Measurements from ENCODE around the gene ANKRD63. TPM values are rescaled to one million over a fixed set of nuclear protein-coding genes. Genes with fewer than 3 reads are reported as not detected.

ANKRD63 gene
- total and polyA plus RNA-seq, 9 of the 15 experiments (the other 6 are each of a cell fraction or from before 2014, with no cell fraction given) = 1.3 to 2.0 (median 1.8) TPM; not detected in 6

DNA sequence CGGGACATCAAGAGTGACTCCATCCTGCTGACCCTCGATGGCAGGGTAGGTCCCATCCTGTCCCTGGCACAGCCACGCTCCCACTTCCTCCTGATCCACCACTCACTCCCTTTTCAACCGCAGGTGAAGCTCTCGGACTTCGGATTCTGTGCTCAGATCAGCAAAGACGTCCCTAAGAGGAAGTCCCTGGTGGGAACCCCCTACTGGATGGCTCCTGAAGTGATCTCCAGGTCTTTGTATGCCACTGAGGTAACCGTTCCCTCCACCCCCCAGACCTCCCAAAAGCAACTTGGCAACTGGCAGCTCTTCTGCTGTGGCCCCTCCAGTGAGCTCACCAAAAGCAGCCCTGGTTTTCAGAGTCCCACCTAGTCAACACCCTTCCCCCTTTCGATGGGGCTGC is 9.4 kb downstream of the ANKRD63 start:
- Histone ChIP-seq H3K9ac (ENCODE audit: insufficient read depth in 1 of 2, low read depth in 2 of 2, low read length in 2 of 2) (peak overlapping the region in 1 of 2 experiments; percentile 50; a peak in 1 of 4 replicates), H2AFZ (ENCODE audit: low read depth, low read length) (0 out of 2 replicates have a peak overlapping the region, but pooled peaks have one; percentile 0), H4K20me1 (replicated peaks; ENCODE audit: control insufficient read depth, insufficient read depth, low read length) (0 out of 2 replicates have a peak, but pooled peaks cover 3% of the 10 kb centered on the region), H3K36me3 (ENCODE audit: control insufficient read depth, insufficient read depth, low read length) (no peaks in the 10 kb centered on the region), H3K9me1 (ENCODE audit: control insufficient read depth, insufficient read depth, low read length) (no peaks in the 10 kb centered on the region), H3K27me3 (ENCODE audit: control insufficient read depth in 2 of 2, insufficient read depth in 2 of 2, low read length in 2 of 2) (peaks cover 0 to 16% of the 10 kb centered on the region in 2 experiments; a peak in 2 of 5 replicates), H3K27ac (ENCODE audit: extremely low read depth, low read depth, low read length) (no peak overlapping the region), H3K4me2 (ENCODE audit: insufficient read depth, low read length) (no peak overlapping the region), H3K79me2 (ENCODE audit: control insufficient read depth, insufficient read depth, low read length) (no peaks in the 10 kb centered on the region), H3K4me1 (replicated peaks in 1 of 2; ENCODE audit: control insufficient read depth in 2 of 2, insufficient read depth in 2 of 2, low read length in 2 of 2) (peaks cover 2 to 35% of the 10 kb centered on the region in 2 experiments), H3K4me3 (no peak overlapping the region), H3K9me3 (replicated peaks; ENCODE audit: control insufficient read depth, insufficient read depth, low read depth, low read length) (no peaks in the 10 kb centered on the region)
- no peak for ATAC-seq
- CTCF ChIA-PET (ENCODE audit: low intra/inter-chr PET ratio) = interaction anchor here (0.6 to 7.1 kb wide), 3 partner anchors 56 to 229 kb away, joined by 3 to 218 read pairs (median 56); no protein-coding TSS in a partner anchor
- POLR2A ChIA-PET = interaction anchor here (0.6 to 2.1 kb wide), 10 partner anchors 12 to 263 kb away, joined by 3 to 11 read pairs (median 4); partner anchors contain the start of gene PAK6
- in situ Hi-C loops (cut with MboI) (loop anchor here (5.0 kb wide), 2 partner anchors 56 to 226 kb away; no protein-coding TSS in a partner anchor), intact Hi-C loops (cut with micrococcal nuclease) (loop anchor here (5.0 kb wide), 2 partner anchors 41 to 486 kb away; no protein-coding TSS in a partner anchor)
- TF ChIP-seq, protein P1, sequence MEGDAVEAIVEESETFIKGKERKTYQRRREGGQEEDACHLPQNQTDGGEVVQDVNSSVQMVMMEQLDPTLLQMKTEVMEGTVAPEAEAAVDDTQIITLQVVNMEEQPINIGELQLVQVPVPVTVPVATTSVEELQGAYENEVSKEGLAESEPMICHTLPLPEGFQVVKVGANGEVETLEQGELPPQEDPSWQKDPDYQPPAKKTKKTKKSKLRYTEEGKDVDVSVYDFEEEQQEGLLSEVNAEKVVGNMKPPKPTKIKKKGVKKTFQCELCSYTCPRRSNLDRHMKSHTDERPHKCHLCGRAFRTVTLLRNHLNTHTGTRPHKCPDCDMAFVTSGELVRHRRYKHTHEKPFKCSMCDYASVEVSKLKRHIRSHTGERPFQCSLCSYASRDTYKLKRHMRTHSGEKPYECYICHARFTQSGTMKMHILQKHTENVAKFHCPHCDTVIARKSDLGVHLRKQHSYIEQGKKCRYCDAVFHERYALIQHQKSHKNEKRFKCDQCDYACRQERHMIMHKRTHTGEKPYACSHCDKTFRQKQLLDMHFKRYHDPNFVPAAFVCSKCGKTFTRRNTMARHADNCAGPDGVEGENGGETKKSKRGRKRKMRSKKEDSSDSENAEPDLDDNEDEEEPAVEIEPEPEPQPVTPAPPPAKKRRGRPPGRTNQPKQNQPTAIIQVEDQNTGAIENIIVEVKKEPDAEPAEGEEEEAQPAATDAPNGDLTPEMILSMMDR (IDR thresholded peaks at IDR 0.05 in 2 of 3, conservative IDR thresholded peaks at IDR 0.05 in 1 of 3; ENCODE audit: insufficient read depth in 2 of 3, low read depth in 1 of 3, low read length in 3 of 3) = 0 out of 6 replicates have a peak, but pooled peaks of 1 of the 3 experiments have one; percentile 23
- TF ChIP-seq PHF20 (IDR thresholded peaks at IDR 0.05; ENCODE audit: partially characterized antibody) = no peak
- peak; percentile 69 for TF ChIP-seq SPI1 (IDR thresholded peaks at IDR 0.05; ENCODE audit: borderline replicate concordance, low read depth, low read length)
- TF ChIP-seq, protein P2, sequence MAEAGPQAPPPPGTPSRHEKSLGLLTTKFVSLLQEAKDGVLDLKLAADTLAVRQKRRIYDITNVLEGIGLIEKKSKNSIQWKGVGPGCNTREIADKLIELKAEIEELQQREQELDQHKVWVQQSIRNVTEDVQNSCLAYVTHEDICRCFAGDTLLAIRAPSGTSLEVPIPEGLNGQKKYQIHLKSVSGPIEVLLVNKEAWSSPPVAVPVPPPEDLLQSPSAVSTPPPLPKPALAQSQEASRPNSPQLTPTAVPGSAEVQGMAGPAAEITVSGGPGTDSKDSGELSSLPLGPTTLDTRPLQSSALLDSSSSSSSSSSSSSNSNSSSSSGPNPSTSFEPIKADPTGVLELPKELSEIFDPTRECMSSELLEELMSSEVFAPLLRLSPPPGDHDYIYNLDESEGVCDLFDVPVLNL (CRISPR knock-in tag; IDR thresholded peaks at IDR 0.05; ENCODE audit: low read depth) = no peak
- TF ChIP-seq KLF13 (tag; IDR thresholded peaks at IDR 0.05; ENCODE audit: borderline replicate concordance, low read depth) = no peak
- no peak for TF ChIP-seq SETDB1 (IDR thresholded peaks at IDR 0.05; ENCODE audit: low read length)
- TF ChIP-seq, protein P3, sequence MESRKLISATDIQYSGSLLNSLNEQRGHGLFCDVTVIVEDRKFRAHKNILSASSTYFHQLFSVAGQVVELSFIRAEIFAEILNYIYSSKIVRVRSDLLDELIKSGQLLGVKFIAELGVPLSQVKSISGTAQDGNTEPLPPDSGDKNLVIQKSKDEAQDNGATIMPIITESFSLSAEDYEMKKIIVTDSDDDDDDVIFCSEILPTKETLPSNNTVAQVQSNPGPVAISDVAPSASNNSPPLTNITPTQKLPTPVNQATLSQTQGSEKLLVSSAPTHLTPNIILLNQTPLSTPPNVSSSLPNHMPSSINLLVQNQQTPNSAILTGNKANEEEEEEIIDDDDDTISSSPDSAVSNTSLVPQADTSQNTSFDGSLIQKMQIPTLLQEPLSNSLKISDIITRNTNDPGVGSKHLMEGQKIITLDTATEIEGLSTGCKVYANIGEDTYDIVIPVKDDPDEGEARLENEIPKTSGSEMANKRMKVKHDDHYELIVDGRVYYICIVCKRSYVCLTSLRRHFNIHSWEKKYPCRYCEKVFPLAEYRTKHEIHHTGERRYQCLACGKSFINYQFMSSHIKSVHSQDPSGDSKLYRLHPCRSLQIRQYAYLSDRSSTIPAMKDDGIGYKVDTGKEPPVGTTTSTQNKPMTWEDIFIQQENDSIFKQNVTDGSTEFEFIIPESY (CRISPR knock-in tag; IDR thresholded peaks at IDR 0.05) = no peak
- TF ChIP-seq RUNX1 (IDR thresholded peaks at IDR 0.05; ENCODE audit: low read depth) = no peak
- FAIRE-seq = no peak
- BruUV-seq (replicated peaks) = no TSS peak
- WGBS (ENCODE audit: insufficient coverage, low coverage, missing lambda C conversion rate) = 40% methylated on average over 9 of the region's 9 CpGs
- DNase-seq (ENCODE audit: extremely low read depth in 1 of 4, low spot score in 3 of 4) = no peak

All from K562 (cell line).